HL-60/S4 treated with phorbol 12-myristate 13-acetate at 8.2 ng/mL for 4 days and 3 days (cell line): ENCODE measurements around the gene ARHGAP1.

Source experiments
- in situ Hi-C: fragments of 300-500 bp; cut with MboI; formaldehyde crosslinking; loops from 2 replicates; pipeline ENCODE4 v1.15.0; 2022; ENCODE audit warnings: low sequenced_read_pairs

The ARHGAP1 gene

DNA sequence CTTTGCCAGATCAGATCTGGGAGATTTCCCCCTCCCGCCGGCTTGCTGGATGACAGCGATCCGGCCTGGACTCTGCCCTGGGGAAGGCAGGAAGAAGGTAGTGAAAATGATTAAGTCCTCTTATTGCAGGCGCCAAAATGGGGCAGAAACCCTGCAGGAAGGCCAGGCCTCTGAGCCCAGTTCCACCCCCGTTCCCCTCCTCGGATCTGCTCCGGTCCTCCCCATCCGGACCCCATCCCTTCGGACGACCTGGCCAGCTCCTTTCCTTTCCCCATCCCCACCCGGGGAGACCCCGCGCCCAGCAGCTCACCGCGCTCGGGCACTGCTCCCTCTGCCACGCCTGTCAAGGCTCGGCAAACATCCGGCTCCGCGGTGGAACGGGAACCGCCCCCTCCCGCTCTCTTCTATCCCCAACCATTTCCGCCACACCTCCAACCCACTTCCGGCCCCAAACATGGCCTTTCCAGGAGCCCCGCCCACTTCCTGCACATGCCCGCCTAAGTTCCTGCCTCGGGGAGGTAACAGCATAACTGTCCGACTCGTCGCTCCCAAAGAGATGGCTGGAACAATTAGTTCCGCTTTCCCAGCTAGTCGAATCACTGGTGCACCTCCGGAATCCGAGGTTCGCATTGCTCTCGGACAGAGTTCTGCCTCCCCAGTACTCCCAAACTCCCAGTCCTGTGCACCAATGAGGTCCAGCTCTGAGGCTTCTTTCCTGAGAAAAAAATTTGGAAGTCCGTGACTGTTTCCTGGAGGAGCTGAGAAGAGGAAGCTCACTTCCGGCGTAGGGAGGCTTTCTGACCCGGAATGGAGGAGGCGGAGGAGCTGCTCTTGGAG lies at the start of gene ARHGAP1, which contains the start of gene ZNF408:
TSS of gene ARHGAP1 (minus strand) at position 379 of the 837 bp plus-strand sequence. CDS start 4,512 bp downstream, outside the sequence.
TSS of gene ZNF408 (plus strand) at position 791 of the 837 bp plus-strand sequence. CDS start at position 808, 17 bp downstream.
- in situ Hi-C loops, result no loop called here

- in situ Hi-C loops, result no loop called here
Measured at GRCh38 chr11:46747150-46747549, 46.7 kb upstream of the ARHGAP1 start.

- in situ Hi-C loops, result no loop called here
Measured at GRCh38 chr11:46745995-46746394, 45.6 kb upstream of the ARHGAP1 start.

DNA sequence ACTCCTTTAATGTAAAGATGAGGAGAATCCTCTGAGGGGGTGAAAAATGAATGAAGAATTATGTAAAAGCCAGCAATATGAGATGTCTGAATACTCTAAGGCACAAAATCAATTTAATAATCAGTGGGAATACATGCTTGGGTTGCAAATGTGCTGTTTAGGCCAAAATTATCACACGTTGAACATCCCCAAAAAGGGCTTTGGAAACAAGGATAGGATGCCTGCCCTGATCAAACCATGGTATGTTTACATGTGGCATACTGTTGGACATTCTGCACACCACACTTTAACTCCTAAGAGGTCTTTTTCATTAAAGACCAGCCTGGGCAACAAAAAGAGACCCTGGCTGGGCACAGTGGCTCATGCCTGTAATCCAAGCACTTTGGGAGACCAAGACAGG lies 44.9 kb upstream of the ARHGAP1 start:
- in situ Hi-C loops, result no loop called here

GRCh38 chr11:46743693-46744339 lies 43.4 kb upstream of the ARHGAP1 start:
- in situ Hi-C loops, result no loop called here

DNA sequence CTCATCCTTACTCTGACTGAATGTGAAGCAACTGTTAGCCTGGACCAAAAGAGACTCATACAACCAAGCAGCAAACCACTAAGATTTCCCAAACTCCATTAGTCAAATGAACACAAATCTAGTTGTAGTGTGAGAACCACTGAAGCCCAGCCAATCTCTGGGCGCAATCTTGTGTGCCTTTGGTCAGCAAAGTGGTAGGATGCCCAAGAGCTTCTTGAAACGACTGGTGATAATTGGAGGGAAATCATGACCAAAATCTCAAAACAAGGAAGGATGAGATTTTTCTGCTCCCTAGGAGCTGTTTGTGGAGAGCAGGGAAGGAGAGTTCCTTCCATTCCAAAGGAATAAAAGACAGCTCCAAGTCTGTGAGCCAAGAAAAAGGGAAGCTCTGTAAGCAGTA lies 42.6 kb upstream of the ARHGAP1 start:
- in situ Hi-C loops, result no loop called here

GRCh38 chr11:46741600-46742484 lies 41.4 kb upstream of the ARHGAP1 start:
- in situ Hi-C loops, result no loop called here

GRCh38 chr11:46738887-46739286 lies 38.5 kb upstream of the ARHGAP1 start:
- in situ Hi-C loops, result no loop called here

GRCh38 chr11:46737699-46738098 lies 37.3 kb upstream of the ARHGAP1 start:
- in situ Hi-C loops, result no loop called here

- in situ Hi-C loops, result no loop called here
Measured at GRCh38 chr11:46736615-46737014, 36.2 kb upstream of the ARHGAP1 start.

DNA sequence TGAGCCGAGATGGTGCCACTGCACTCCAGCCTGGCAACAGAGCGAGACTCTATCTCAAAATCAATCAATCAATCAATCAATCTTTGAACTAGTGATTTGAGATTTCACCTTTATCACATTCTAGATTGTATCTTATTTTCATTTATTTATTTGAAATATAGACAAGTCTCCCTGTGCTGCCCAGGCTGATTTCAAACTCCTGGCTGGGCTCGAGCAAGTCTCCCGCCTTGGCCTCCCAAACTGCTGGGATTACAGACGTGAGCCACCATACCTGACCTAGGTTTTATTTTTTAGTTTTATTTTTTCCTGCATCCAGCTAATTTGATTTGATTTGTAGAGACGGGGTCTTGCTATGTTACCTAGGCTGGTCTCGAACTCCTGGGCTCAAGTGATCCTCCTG lies 35.7 kb upstream of the ARHGAP1 start:
- in situ Hi-C loops, result no loop called here

DNA sequence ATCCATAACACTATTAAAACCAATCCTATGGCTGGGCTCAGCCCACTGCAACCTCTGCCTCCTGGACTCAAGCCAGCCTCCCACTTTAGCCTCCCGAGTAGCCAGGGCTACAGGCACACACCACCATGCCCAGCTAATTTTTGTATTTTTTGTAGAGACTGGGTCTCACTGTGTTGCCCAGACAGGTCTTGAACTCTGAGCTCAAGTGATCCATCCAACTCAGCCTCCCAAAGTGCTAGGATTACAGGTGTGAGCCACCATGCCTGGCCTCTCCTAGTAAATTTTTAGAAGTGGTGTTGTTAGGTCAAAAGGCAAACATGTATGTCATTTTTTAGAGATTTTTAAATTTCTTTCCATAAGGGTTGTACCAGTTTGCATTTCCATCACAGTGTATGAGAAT lies 32.8 kb upstream of the ARHGAP1 start:
- in situ Hi-C loops, result no loop called here

DNA sequence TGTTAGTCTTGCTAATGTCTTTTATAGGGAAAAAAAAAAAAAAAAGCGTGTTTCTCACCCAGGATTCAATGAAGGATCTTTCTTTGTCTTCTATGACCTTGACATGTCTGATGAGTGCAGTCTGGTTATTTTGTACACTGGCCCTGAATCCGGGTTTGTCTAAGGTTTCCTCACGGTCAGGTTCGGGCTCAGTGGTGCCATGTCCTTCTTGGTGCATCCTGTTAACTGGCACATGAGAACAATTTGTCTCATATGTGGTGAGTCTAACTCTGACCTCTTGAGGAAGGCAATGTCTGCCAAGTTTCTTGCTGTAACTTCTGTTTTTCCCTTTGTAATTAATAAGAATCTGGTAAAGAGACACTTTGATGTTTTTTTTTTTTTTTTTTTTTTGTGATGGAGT lies 31.1 kb upstream of the ARHGAP1 start:
- in situ Hi-C loops, result no loop called here

DNA sequence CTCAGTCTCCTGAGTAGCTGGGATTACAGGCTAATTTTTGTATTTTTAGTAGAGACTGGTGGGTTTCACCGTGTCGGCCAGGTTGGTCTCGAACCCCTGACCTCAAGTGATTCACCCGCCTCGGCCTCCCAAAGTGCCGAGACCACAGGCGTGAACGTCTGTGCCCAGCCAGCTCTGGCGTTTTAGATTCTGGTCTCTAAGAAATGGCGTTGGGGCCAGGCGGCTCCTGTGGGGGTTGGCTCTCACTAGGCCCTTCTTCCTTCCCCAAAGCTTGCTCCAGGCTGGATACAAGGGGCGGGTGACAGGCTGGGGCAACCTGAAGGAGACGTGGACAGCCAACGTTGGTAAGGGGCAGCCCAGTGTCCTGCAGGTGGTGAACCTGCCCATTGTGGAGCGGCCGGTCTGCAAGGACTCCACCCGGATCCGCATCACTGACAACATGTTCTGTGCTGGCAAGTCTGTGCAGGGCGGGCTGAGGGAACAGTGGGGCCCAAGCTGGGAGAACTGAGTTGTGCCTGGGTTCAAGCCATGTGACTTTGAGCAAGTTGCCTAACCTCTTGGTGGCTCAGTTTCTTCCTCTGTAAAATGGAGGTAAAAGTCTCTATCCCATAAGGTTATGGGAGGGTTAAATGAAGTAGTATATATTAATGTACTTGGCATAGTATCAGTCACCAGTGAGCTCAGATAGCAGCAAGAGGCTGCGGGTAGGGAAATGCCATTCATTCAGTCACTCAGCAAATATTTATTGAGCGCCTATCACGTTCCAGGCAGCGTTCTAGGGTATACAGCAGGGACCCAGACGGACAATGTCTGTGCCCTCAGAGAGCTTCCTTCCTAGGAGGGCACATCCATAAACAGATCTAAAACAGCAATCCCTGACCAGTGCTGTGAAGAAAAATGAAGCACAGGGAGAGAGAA lies 28.9 kb upstream of the ARHGAP1 start:
- in situ Hi-C loops, result no loop called here

GRCh38 chr11:46728659-46729040 lies 28.2 kb upstream of the ARHGAP1 start:
- in situ Hi-C loops, result no loop called here

GRCh38 chr11:46727952-46728658 lies 27.7 kb upstream of the ARHGAP1 start:
- in situ Hi-C loops, result no loop called here

DNA sequence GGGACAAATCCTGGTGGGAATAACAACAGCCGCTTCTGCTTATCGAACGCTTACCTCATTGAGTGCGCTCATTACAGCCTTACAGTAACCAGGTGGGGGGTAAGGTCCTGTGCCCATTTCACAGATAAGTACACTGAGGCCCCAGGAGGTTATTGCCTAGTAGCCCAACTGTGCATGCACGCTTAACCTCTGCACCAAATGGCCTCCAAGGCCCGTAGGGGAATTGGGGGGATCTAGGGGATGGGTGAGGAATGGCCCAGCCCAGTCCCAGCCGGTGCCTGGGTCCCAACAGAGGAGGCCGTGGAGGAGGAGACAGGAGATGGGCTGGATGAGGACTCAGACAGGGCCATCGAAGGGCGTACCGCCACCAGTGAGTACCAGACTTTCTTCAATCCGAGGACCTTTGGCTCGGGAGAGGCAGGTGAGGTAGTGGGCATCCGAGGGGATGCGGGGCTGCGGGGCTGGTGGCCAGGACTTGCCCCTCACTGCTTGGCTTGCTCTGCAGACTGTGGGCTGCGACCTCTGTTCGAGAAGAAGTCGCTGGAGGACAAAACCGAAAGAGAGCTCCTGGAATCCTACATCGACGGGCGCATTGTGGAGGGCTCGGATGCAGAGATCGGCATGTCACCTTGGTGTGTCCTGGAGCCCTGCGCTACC lies 25.9 kb upstream of the ARHGAP1 start:
- in situ Hi-C loops, result no loop called here

GRCh38 chr11:46725338-46726205 lies 25.2 kb upstream of the ARHGAP1 start:
- in situ Hi-C loops, result no loop called here
